Pancreas (tissue), 10 donors: Measurements from ENCODE around the gene LMAN1L. TPM values are rescaled to one million over a fixed set of nuclear protein-coding genes. Genes with fewer than 3 reads are reported as not detected.

ENCODE experiments used
- ATAC-seq, 4 donors: fragments of 200-7000 bp; cut with Tn5 transposase; one replicate each; pipeline versions ENCODE4 v1.8.0 to v1.9.1; 2020; ENCODE audit warnings: mild to moderate bottlenecking in 4 of 4, moderate library complexity in 4 of 4
- DNase-seq, 6 donors: peaks; one replicate each; pipeline ENCODE4 v3.0.0-alpha.2; 2020
- FAIRE-seq: peaks from 2 replicates; lab custom pipeline; 2012; peaks lifted over from hg19 to GRCh38; lab: Jason Lieb, UNC
- H3K27ac ChIP-seq, 4 donors: fragments of 200-600 bp; sonication (generic); 1 replicate in 3 of 4; 2 replicates in 1 of 4; pipeline versions ENCODE4 v1.5.0 to v1.8.0; 2020
- H3K27me3 ChIP-seq, 4 donors: fragments of 200-600 bp; one replicate each; pipeline ENCODE4 v1.8.0; 2021
- H3K36me3 ChIP-seq, 3 donors: fragments of 200-600 bp; sonication (generic) in 1 of 3; one replicate each; pipeline versions ENCODE4 v1.5.0 to v1.8.0; 2020 to 2021
- H3K4me1 ChIP-seq, 3 donors: fragments of 200-600 bp; one replicate each; pipeline ENCODE4 v1.8.0; 2021
- H3K4me3 ChIP-seq, 4 donors: fragments of 200-600 bp; sonication (generic) in 2 of 4; one replicate each; pipeline versions ENCODE4 v1.5.0 to v1.8.0; 2020 to 2021
- H3K9me3 ChIP-seq, 4 donors: fragments of 200-600 bp; one replicate each; pipeline ENCODE4 v1.8.0; 2021
- CTCF ChIP-seq, 4 donors: fragments of 200-600 bp; sonication (generic) in 3 of 4; IDR thresholded peaks; one replicate each; pipeline versions ENCODE4 v1.5.0 to v1.8.0; 2021; ENCODE audit warnings: antibody characterized with exemption in 4 of 4
- WGBS, 2 donors: extraction: QIAGEN DNeasy Blood & Tissue Kit; methylation state at CpG; one replicate each; pipeline ENCODE4 v1.1.7; 2013; 5-methylcytosine and 5-hydroxymethylcytosine counted together
- intact Hi-C, 3 donors: fragments of 100-400 bp; cut with DNase I; formaldehyde crosslinking; loops; one replicate each; pipeline versions ENCODE4 v1.11.1 to v1.14.2; 2022
- polyA plus RNA-seq, 2 donors: library from polyadenylated mRNA; stranded (reverse); fragments of 200-250 nt; gene quantifications; one replicate each; pipeline ENCODE4 v1.2.3, GENCODE V29; 2013
- total RNA-seq, 6 donors: library from RNA; stranded (reverse); fragmentation: NEBNext Ultra II Directional in 4 of 6; extraction: Animal tissue kit (Norgen Biotek cat#: 25700) in 4 of 6; gene quantifications; one replicate each; pipeline versions ENCODE4 v1.2.1 to v1.2.4, GENCODE V29; 2021 to 2023
- donor health status: healthy with polysubstance abuse.
- donor health status: DM: no; HTN: no; CAD: no; lungs with moderate emphysema.
- donor health status: DM: no; HTN: no; CAD: no.
- donor health status: control.
- donor health status: control.
- donor health status: Bipolar disorder and iron deficiency.
- donor health status: DM: yes; HTN: yes; CAD: no.
- donor health status: DM: no; HTN: no; CAD: no.
- donor health status: DM: no; HTN: no; CAD: no.
- donor health status: DM: yes; HTN: yes; CAD: no.

Gene LMAN1L
- total RNA-seq (under 1 TPM in 1 of 6 donors, not detected in 5; 0.14 TPM), polyA plus RNA-seq (not detected)

GRCh38 chr15:74812533-74812932, at the start of gene LMAN1L:
Gene LMAN1L (plus strand): TSS chr15:74812835. CDS start chr15:74812855, 20 bp downstream.
- ATAC-seq (no peak), DNase-seq (no peak), FAIRE-seq (no peak)
- peaks cover 0 to 6% (median 0%) of the 10 kb centered on the region in 3 donors for H3K4me1 ChIP-seq
- H3K27ac ChIP-seq, result no peak within 1 kb of the TSS
- intact Hi-C loops, result no loop called here
- no peaks in the 10 kb centered on the region for H3K27me3 ChIP-seq
- WGBS, 2 donors, result 78 to 79% methylated on average over 11 to 12 of the region's 12 CpGs
- no peak within 1 kb of the TSS for H3K4me3 ChIP-seq
- no peaks in the 10 kb centered on the region for H3K9me3 ChIP-seq
- TF ChIP-seq CTCF (IDR thresholded peaks at IDR 0.05), result no peak
- H3K36me3 ChIP-seq, result no peaks in the 10 kb centered on the region

GRCh38 chr15:74763416-74763815, 49.2 kb upstream of the LMAN1L start:
- Histone ChIP-seq H3K27ac (no peak overlapping the region), H3K4me1 (no peaks in the 10 kb centered on the region), H3K36me3 (no peaks in the 10 kb centered on the region), H3K4me3 (no peak overlapping the region), H3K27me3 (no peaks in the 10 kb centered on the region), H3K9me3 (no peaks in the 10 kb centered on the region)
- DNase-seq, result no peak
- FAIRE-seq, result no peak
- TF ChIP-seq CTCF (IDR thresholded peaks at IDR 0.05), result no peak
- WGBS, 2 donors, result 63 to 64% methylated on average over 15 of the region's 15 CpGs
- intact Hi-C loops, result no loop called here
- no peak for ATAC-seq

- Histone ChIP-seq H3K36me3 (no peaks in the 10 kb centered on the region), H3K4me1 (no peaks in the 10 kb centered on the region), H3K9me3 (no peaks in the 10 kb centered on the region), H3K27me3 (no peaks in the 10 kb centered on the region), H3K27ac (no peak overlapping the region), H3K4me3 (no peak overlapping the region)
- WGBS, 2 donors, result 57 to 69% methylated on average over 14 of the region's 14 CpGs
- peak in 1 of 6 donors; percentile 48 for DNase-seq
- intact Hi-C loops, result loop anchor here in 2 of 3 donors (2.0 to 5.0 kb wide), 2 partner anchors 133 to 135 kb away; no protein-coding TSS in a partner anchor
- ATAC-seq, result no peak
- no peak for TF ChIP-seq CTCF (IDR thresholded peaks at IDR 0.05)
- FAIRE-seq, result no peak
Observed at GRCh38 chr15:74767167-74768098, 45.2 kb upstream of the LMAN1L start.

GRCh38 chr15:74768099-74768770, 44.4 kb upstream of the LMAN1L start:
- Histone ChIP-seq H3K27ac (no peak overlapping the region), H3K4me1 (no peaks in the 10 kb centered on the region), H3K36me3 (no peaks in the 10 kb centered on the region), H3K4me3 (no peak overlapping the region), H3K27me3 (no peaks in the 10 kb centered on the region), H3K9me3 (no peaks in the 10 kb centered on the region)
- DNase-seq (no peak), ATAC-seq (no peak), FAIRE-seq (no peak)
- no peak for TF ChIP-seq CTCF (IDR thresholded peaks at IDR 0.05)
- WGBS, 2 donors, result 24 to 25% methylated on average over 15 of the region's 15 CpGs
- intact Hi-C loops, result loop anchor here in 2 of 3 donors (2.0 to 5.0 kb wide), 2 partner anchors 133 to 136 kb away; no protein-coding TSS in a partner anchor
